H54 (cell line): ENCODE results near the gene CD163.
"Not testable (repeated sequence)": the region's sequence is repeated elsewhere in the genome, so short reads cannot be mapped to it uniquely, and the experiment has no call there.

Experiments used
- DNase-seq: peaks from one replicate; pipeline ENCODE4 v3.0.0; 2011; ENCODE audit warnings: low spot score, mixed read lengths; ENCODE audit not compliant: insufficient read length
- FAIRE-seq: peaks from 3 replicates; lab custom pipeline; 2011; peaks lifted over from hg19 to GRCh38; lab: Jason Lieb, UNC
- POLR2A ChIP-seq: IDR thresholded peaks from 2 replicates; pipeline ENCODE4 v1.6.1; 2011; ENCODE audit warnings: low read depth, mild to moderate bottlenecking, low read length

The CD163 gene

DNA sequence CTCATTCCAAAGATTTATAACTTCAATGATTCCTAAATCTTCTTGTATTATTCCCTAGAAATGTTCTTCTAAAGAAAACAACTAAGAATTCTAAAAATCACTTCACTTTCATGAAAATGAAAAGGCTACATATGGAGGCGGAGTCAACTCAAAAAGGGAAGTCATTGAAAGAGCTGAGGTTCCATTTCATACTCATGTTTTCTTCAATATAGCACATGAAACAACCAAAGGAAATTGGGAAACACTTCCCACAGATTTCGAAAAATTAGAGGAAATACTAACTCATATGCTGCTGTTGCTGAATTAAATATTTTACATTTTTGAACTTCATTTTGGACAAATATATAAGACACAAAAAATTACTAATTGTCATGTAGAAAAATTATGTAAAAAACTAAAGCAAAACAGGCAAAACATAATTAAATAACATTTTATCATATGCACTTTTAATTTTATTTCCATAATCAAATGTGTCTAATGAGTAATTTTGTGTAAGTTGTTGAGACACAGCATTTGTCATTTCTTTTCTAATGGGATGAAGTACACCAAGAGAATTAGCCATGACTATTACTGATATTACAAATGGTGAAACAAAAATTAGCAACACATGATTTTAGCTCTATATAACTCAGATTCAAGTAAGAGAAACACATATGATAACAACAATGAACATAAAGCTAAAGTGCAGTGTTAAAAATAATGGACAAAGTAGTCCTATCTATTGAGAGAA is at the start of gene CD163:
Gene CD163 (minus strand): TSS at position 92 of the 730 bp plus-strand sequence. CDS start 87 bp downstream, at position 5.
- no peak for DNase-seq
- TF ChIP-seq POLR2A = no peak
- FAIRE-seq = no peak

DNA sequence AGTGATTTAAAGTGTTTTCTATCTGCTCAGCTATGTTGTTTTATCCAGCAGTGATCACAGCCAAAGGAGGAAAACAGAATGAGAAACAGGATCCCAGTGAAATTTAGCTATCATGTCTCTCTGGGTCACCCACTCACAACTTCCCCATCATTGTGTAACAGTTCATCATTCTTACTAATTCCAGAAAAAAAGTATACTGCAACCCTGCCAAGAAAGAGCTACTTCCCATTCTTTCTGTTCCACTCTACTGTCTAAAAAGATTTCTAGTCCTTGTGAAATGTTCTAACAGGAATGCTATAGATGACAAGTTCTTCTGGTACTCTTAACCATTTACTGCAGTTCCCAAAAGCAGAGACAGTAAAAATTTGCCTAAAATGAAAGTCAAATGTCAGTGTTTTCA is 39.2 kb upstream of the CD163 start:
- no peak for FAIRE-seq
- DNase-seq = no peak
- no peak for TF ChIP-seq POLR2A

DNA sequence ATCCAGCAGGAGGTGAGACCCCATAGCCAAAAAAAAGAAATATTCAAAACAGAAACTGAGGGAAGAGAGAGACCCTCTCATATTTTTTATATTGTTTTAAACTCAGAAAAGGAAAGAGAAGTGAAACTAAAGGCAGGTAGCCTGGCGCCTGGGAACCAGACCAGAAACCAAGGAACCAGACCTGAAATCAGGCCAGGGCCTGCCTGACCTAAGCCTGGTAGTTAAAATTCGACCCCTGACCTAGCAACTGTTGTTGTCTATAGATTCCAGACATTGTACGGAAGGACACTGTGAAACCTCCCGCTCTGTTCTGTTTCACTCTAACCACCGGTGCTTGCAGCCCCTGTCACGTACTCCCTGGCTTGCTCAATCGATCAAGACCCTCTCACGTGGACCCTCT is 38.5 kb upstream of the CD163 start:
- DNase-seq (no peak), FAIRE-seq (no peak)
- TF ChIP-seq POLR2A = no peak

DNA sequence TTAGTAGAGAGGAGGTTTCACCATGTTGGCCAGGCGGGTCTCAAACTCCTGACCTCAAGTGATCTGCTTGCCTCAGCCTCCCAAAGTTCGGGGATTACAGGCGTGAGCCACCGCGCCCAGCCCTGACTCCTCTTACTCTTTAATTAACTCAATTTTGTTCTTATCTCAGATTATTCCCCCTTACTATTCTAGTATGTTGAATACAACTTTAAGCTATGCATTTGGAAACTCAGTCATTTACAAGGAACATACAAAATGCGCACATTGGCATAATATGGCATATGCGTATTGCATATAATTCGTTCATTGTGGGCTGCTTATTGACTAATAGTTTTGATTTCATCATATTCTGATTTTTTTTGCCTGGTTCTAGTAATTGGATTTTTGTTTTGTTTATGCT is 10.8 kb upstream of the CD163 start:
- FAIRE-seq (no peak), DNase-seq (no peak)
- no peak for TF ChIP-seq POLR2A

DNA sequence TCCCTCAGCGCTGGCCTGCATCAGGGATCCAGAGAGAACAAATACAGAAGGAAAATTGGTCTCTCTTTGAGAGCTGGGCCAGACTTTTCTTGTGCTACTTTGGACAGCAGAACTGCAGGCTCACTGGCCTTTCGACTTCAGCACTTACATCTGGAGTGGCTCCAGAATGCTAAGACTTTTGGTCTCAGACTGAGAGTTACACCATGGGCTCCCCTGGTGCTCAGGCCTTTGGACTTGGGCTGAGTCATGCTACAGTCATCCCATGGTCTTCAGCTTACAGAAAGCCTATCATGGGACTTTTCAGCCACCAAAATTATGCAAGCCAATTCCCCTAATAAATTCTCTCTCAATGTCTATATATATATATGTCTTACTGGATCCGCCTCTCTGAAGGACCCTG is 9.0 kb upstream of the CD163 start:
- FAIRE-seq = peak; percentile 94
- TF ChIP-seq POLR2A = no peak
- peak; percentile 19 for DNase-seq

DNA sequence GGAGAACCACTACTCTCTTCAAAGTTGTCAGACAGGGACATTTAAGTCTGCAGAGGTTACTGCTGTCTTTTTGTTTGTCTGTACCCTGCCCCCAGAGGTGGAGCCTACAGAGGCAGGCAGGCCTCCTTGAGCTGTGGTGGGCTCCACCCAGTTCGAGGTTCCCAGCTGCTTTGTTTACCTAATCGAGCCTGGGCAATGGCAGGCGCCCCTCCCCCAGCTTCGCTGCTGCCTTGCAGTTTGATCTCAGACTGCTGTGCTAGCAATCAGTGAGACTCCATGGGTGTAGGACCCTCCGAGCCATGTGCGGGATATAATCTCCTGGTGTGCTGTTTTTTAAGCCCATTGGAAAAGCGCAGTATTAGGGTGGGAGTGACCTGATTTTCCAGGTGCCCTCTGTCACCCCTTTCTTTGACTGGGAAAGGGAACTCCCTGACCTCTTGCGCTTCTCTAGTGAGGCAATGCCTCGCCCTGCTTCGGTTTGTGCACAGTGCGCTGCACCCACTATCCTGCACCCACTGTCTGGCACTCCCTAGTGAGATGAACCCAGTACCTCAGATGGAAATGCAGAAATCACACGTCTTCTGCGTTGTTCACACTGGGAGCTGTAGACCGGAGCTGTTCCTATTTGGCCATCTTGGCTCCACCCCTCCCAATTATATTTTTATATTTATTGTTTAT is 6.4 kb upstream of the CD163 start:
- DNase-seq, FAIRE-seq: not testable (repeated sequence)

DNA sequence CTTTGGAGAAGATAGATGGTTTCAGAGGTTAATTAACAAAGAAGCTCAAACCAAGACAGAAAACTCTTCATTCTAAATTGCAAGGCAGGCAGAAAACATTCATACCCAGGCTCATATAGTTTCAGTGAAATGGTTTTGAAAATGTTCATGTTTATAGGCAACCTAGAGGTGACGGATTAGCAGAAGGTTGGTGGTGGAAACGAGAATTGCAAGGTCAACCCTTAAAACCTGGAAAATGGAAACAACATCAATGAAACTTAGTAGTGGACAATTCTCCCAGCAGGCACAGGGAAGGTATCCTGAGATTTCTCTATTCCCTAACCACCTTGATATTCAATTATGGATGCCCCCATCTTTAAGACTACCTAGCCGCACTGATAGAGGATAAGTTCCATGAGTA is 965 bp downstream of the CD163 start:
- no peak for TF ChIP-seq POLR2A
- DNase-seq (no peak), FAIRE-seq (no peak)

DNA sequence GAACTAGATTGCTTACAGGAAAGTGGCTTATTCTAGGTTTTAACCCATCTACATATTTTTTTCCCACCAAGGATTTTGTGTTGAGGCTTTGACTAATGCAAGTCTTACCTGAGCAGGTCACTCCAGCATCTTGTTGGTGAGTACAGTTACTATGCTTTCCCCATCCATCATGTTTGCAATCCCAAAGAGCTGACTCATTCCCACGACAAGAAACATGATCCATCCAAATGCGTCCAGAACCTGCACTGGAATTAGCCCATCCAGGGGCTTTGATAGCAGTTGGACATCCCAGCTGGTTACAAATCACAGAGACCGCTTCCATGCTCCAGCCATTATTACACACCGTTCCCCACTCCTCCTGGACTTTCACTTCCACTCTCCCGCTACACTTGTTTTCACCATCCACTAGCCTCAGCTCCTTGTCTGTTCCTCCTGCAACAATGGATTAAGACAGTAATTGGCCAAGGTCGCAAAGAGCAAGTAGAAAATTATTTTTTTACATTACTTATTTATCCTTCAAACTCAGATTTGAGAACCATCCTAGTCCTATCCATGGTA is 2.5 kb downstream of the CD163 start:
- TF ChIP-seq POLR2A = no peak
- FAIRE-seq = no peak
- no peak for DNase-seq

DNA sequence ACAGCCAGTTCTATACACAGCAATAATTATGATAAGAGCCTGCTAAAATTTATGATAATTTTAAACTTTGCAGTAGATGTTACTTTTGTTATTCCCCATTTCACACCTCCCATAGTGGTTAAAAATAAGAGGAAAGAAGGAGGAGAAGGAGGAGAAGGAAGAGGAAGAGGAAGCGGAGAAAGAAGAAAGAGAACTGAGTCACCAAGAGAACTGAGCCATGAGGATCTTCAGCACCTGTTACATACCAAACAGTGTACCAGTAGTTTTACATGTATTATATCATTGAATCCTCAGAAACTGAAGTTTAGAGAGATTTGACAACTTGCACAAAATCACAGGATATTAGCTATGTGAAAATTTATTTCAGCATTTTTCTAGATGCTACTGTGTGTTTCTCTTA is 3.9 kb downstream of the CD163 start:
- no peak for FAIRE-seq
- TF ChIP-seq POLR2A = no peak
- no peak for DNase-seq

DNA sequence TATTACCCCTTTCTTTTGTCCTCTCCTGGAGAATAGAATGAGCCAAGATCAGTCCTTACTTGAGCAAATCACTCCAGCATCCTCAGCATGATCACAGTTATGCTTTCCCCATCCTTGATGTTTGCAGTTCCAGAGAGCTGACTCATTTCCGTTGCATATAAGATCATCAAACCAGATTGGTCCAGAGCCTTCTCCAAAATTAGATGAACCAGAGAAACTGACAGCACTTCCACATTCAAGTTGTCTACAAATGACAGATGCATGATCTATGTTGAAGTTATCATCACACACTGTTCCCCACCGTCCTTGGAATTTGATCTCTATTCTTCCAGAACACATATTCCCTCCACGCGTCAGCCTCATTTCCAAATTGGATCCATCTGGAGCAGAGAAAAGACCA is 4.8 kb downstream of the CD163 start:
- FAIRE-seq (peak; percentile 92), DNase-seq (peak; percentile 3)
- TF ChIP-seq POLR2A = no peak

DNA sequence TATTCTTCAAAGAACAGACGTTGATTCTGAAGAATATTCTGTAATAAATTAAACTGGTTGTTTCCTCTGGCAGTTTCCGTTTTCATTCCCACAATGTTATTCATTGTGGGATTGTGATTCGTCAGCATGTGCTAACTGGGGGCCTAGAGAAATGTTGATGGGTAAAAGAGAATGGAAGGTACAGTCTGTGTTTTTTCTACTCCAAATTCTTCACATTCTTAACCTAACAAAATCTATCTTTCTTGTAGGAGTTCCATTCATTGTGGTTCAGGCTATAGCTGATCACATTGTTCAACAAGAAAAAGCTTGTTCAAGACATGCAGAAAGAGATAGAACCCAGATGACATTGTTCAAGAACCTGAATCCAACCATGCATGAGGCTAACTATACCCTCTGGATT is 5.9 kb downstream of the CD163 start:
- no peak for TF ChIP-seq POLR2A
- no peak for DNase-seq
- no peak for FAIRE-seq

DNA sequence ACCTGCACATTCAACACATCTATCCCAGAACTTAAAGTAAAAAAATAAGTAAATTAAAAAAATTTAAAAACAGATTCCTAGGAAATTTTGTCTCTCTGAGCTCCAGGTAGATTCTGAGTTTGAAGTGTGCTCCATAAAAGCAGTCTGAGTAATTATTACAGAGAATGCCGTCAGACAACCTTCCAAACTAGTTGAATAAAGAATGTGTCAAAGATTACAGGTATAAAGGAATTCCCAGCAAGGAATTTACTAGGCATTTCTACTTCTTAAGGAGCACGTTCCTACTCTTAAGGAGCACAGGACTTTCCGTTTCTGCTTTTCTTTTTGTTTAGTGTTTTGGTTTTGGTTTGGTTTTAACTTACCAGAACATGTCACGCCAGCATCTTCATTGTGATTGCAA is 7.1 kb downstream of the CD163 start:
- FAIRE-seq (no peak), DNase-seq (no peak)
- TF ChIP-seq POLR2A = no peak

DNA sequence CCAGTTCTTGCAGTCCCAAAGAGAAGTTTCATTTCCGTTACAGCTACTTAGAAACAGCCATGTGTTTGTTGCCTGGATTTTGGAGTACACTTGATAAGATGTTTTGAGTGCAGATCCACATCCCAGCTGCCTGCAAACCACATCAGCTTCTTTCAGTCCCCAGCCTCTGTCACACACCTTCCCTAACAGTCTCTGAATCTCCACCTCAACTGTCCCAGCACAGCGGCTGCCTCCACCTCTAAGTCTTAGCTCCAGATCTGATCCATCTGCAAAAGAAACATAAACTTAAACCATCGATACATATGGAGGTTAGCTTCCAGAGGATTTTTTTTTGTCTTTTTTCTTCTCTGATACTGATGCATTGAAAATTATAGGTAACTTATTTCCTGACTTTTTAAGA is 8.4 kb downstream of the CD163 start:
- no peak for TF ChIP-seq POLR2A
- FAIRE-seq = no peak

DNA sequence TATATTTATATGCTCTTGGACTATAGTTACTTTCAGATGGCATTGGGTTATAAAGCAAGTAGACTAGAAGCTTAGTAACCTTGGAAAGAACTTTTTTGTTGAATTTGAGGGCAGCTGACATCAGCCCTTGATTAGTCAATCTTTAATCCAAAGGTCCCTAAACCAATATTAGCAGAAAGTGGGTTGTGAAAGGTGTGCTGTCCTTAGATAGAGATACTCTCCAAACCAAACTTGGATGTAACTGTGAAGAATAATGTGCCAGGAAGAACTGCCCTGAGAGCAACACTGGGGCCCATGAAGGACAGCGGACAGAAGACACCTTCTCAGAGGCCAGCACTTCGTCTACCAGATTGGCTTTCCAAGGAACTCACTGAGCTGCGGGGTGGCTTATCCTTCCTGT is 10.6 kb downstream of the CD163 start:
- FAIRE-seq = no peak
- DNase-seq = no peak
- TF ChIP-seq POLR2A = no peak

More for the DNA sequence above, 8.4 kb downstream of the CD163 start:
- DNase-seq = no peak

DNA sequence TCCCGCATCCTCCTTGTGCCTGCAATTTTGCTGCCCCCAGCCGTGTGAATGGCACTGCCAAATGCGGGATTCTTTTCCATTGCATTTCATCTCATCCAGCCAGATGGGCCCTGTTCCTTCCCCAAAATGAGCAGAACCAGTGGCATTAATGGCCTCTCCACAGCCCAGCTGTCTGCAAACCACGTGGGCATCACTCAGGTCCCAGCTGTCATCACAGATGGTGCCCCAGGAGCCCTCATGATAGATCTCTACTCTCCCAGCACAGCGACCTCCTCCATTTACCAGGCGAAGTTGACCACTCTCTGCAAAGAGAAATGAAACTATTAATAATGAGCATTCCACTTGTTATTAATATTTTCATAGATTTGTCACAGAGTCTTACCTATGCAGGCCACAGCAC is 17.1 kb downstream of the CD163 start:
- FAIRE-seq (no peak), DNase-seq (no peak)
- no peak for TF ChIP-seq POLR2A
